Neural progenitor cell (in vitro differentiated cells): ENCODE results near the gene SEC62.

Experiments
- EZH2 ChIP-seq: fragments of 200-600 bp; sonication (generic); IDR thresholded peaks from 2 replicates; pipeline ENCODE4 v1.6.1; 2017; ENCODE audit warnings: antibody characterized with exemption, mild to moderate bottlenecking, moderate library complexity
- TF ChIP-seq, protein P1 (sequence below): fragments of 200-600 bp; sonication (generic); IDR thresholded peaks from 2 replicates; pipeline ENCODE4 v1.5.1; 2017; ENCODE audit warnings: antibody characterized with exemption, mild to moderate bottlenecking

DNA sequence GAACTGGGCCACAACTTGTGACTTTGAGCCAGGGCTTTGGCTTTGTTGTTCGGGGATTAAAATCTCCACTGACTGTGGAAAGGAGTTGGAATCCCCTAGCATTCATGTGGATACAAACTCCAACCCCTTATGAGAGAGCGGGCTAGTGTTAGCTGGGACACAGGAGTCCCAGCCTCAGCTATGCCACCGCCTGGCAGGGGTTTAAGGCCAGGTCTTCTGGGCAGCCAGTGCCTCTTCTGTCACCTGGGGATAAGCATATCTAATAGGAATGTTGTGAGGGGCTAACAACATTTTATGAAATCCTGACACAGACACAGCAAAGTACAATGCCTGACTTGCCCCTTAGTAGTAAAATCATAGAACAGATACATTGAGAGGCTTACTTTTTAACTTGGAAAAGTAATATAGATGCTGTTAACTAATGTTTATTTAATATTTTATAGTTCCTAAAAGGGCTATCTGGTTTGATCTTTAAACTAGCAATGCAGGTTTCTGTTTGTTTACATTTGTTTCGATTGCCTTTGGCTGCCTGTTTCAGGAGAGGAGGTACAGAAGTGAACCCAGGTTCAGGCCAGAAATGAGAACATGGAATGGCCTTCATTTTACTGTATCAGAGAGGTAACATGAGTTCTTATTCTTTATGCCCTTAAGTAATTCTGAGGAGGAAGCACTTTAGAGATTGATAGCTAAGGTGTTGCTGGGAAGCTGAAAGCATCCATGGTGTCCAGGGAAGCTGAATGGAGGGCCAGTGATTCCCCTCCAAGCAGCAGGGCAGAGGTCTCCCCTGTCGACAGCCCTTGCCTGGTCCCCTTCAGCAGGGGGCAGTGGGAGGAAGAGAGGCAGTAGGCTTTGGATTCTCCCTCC is 79.9 kb downstream of the SEC62 start:
- TF ChIP-seq, protein P1, sequence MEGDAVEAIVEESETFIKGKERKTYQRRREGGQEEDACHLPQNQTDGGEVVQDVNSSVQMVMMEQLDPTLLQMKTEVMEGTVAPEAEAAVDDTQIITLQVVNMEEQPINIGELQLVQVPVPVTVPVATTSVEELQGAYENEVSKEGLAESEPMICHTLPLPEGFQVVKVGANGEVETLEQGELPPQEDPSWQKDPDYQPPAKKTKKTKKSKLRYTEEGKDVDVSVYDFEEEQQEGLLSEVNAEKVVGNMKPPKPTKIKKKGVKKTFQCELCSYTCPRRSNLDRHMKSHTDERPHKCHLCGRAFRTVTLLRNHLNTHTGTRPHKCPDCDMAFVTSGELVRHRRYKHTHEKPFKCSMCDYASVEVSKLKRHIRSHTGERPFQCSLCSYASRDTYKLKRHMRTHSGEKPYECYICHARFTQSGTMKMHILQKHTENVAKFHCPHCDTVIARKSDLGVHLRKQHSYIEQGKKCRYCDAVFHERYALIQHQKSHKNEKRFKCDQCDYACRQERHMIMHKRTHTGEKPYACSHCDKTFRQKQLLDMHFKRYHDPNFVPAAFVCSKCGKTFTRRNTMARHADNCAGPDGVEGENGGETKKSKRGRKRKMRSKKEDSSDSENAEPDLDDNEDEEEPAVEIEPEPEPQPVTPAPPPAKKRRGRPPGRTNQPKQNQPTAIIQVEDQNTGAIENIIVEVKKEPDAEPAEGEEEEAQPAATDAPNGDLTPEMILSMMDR: no peak
- TF ChIP-seq EZH2: no peak
